ENCODE measurements around the gene LMO1.

- TF ChIP-seq CTCF (conservative IDR thresholded peaks at IDR 0.05; ENCODE audit: low read length) (no peak), EZH2phosphoT487 (IDR thresholded peaks at IDR 0.05; ENCODE audit: borderline replicate concordance) (no peak)
These were observed 73.2 kb downstream of the LMO1 start for GRCh38 chr11:8190431-8190830.

Data from Loucy (cell line).